Activated B cell treated with CpG ODN at 0.5 μM for 24 hours (primary cell): ENCODE measurements around the gene ICAM3. TPM values are rescaled to one million over a fixed set of nuclear protein-coding genes. Genes with fewer than 3 reads are reported as not detected.
"Not testable (repeated sequence)": the region's sequence is repeated elsewhere in the genome, so short reads cannot be mapped to it uniquely, and the experiment has no call there.

Experiments
- ATAC-seq: fragments of 200-7000 bp; cut with Tn5 transposase; one replicate; pipeline ENCODE4 v1.10.0; 2021; ENCODE audit warnings: low read depth, mild to moderate bottlenecking, moderate library complexity
- CTCF ChIA-PET: fragments of 350-600 bp; sonication (Branson Sonifier 250); formaldehyde crosslinking; loops from one replicate; lab custom pipeline; 2021; ENCODE audit warnings: antibody characterized with exemption; lab: Charles Lee
- POLR2A ChIA-PET: fragments of 350-600 bp; sonication (Branson Sonifier 250); formaldehyde crosslinking; loops from one replicate; lab custom pipeline; 2021; ENCODE audit warnings: antibody characterized with exemption; lab: Charles Lee
- DNase-seq: peaks from one replicate; pipeline ENCODE4 v3.0.0; 2022
- H3K27ac Mint-ChIP-seq: one replicate; pipeline ENCODE4 v1.8.0; 2020; ENCODE audit warnings: mixed read lengths
- H3K27me3 Mint-ChIP-seq: one replicate; pipeline ENCODE4 v1.8.0; 2021; ENCODE audit warnings: mixed read lengths
- H3K36me3 Mint-ChIP-seq: one replicate; pipeline ENCODE4 v1.8.0; 2021; ENCODE audit warnings: low read depth, mixed read lengths
- H3K4me1 Mint-ChIP-seq: one replicate; pipeline ENCODE4 v1.8.0; 2021; ENCODE audit warnings: mixed read lengths
- H3K4me3 Mint-ChIP-seq: one replicate; pipeline ENCODE4 v1.8.0; 2020; ENCODE audit warnings: mild to moderate bottlenecking, mixed read lengths
- H3K9me3 Mint-ChIP-seq: one replicate; pipeline ENCODE4 v1.8.0; 2020; ENCODE audit warnings: mixed read lengths
- CTCF ChIP-seq: fragments of 200-600 bp; IDR thresholded peaks from one replicate; pipeline ENCODE4 v1.8.0; 2022; ENCODE audit warnings: antibody characterized with exemption, mild to moderate bottlenecking
- intact Hi-C: fragments of 100-400 bp; cut with micrococcal nuclease; formaldehyde crosslinking; loops from one replicate; pipeline ENCODE4 v1.15.1; 2024
- total RNA-seq: library from RNA; stranded (reverse); gene quantifications from 2 replicates; pipeline ENCODE4 v1.2.3, GENCODE V29; 2022

The ICAM3 gene
- total RNA-seq, 1 donor from 2014 or later, result 147 TPM

GRCh38 chr19:10380313-10381102, 41.1 kb upstream of the ICAM3 start, which contains the start of gene TYK2:
TYK2 (minus strand) TSS chr19:10380572; CDS start chr19:10378406, 2,166 bp downstream.
- Mint-ChIP-seq H3K27ac (peak within 1 kb of the TSS; percentile 86), H3K36me3 (peaks cover 27% of the 10 kb centered on the region), H3K4me3 (peak within 1 kb of the TSS; percentile 97), H3K4me1 (peaks cover 23% of the 10 kb centered on the region), H3K27me3 (no peaks in the 10 kb centered on the region), H3K9me3 (no peaks in the 10 kb centered on the region)
- intact Hi-C loops, result loop anchor here (2.0 kb wide), 2 partner anchors 48 to 110 kb away; partner anchors contain the start of genes ICAM1 and RAVER1
- POLR2A ChIA-PET, result interaction anchor here (0.5 to 4.5 kb wide), 19 partner anchors 9 to 881 kb away, joined by 3 to 64 read pairs (median 5); partner anchors contain the start of genes CDC37, ICAM1, ICAM5 and MRPL4
- DNase-seq, result peak; percentile 95
- no peak for TF ChIP-seq CTCF
- CTCF ChIA-PET, result interaction anchor here (0.5 to 3.4 kb wide), 10 partner anchors 8 to 449 kb away, joined by 3 to 21 read pairs (median 4); partner anchors contain the start of genes CDC37, ICAM1 and ICAM4
- ATAC-seq, result peak; percentile 93

- H3K36me3 Mint-ChIP-seq, result peaks cover 30% of the 10 kb centered on the region
Measured at GRCh38 chr19:10379880-10380312, 40.5 kb upstream of the ICAM3 start.

GRCh38 chr19:10378124-10378523, 38.7 kb upstream of the ICAM3 start:
- Mint-ChIP-seq H3K36me3 (peaks cover 36% of the 10 kb centered on the region), H3K27me3 (no peaks in the 10 kb centered on the region), H3K27ac (no peak overlapping the region), H3K9me3 (no peaks in the 10 kb centered on the region), H3K4me1 (peaks cover 35% of the 10 kb centered on the region), H3K4me3 (no peak overlapping the region)
- POLR2A ChIA-PET, result interaction anchor here (3.0 to 4.5 kb wide), 2 partner anchors 45 to 108 kb away, joined by 20 to 64 read pairs; partner anchors contain the start of genes ICAM1 and RAVER1
- no peak for DNase-seq
- CTCF ChIA-PET, result interaction anchor here (0.6 to 3.4 kb wide), 3 partner anchors 11 to 119 kb away, joined by 3 to 21 read pairs (median 15); partner anchors contain the start of gene ICAM1
- no peak for TF ChIP-seq CTCF
- intact Hi-C loops, result no loop called here
- ATAC-seq, result no peak

More at GRCh38 chr19:10379880-10380312, 40.5 kb upstream of the ICAM3 start:
- TF ChIP-seq CTCF, result no peak
- Mint-ChIP-seq H3K4me1 (peaks cover 25% of the 10 kb centered on the region), H3K9me3 (no peaks in the 10 kb centered on the region), H3K27ac (peak overlapping the region; percentile 86), H3K4me3 (peak overlapping the region; percentile 97), H3K27me3 (no peaks in the 10 kb centered on the region)
- POLR2A ChIA-PET, result interaction anchor here (0.6 to 4.5 kb wide), 12 partner anchors 9 to 322 kb away, joined by 3 to 64 read pairs (median 6); partner anchors contain the start of genes CDC37, ICAM1, ICAM5 and MRPL4
- intact Hi-C loops, result loop anchor here (2.0 kb wide), 2 partner anchors 47 to 109 kb away; partner anchors contain the start of genes ICAM1 and RAVER1
- no peak for DNase-seq
- ATAC-seq, result peak; percentile 2
- CTCF ChIA-PET, result interaction anchor here (0.8 to 3.4 kb wide), 6 partner anchors 9 to 122 kb away, joined by 3 to 21 read pairs (median 4); partner anchors contain the start of genes CDC37, ICAM1 and ICAM4

GRCh38 chr19:10377140-10377640, 37.8 kb upstream of the ICAM3 start:
- CTCF ChIA-PET, H3K27ac Mint-ChIP-seq, H3K27me3 Mint-ChIP-seq, ATAC-seq, H3K9me3 Mint-ChIP-seq, DNase-seq, H3K4me3 Mint-ChIP-seq, intact Hi-C loops: not testable (repeated sequence)
- Mint-ChIP-seq H3K4me1 (peaks cover 35% of the 10 kb centered on the region), H3K36me3 (peaks cover 40% of the 10 kb centered on the region)
- POLR2A ChIA-PET, result interaction anchor here (4.5 kb wide), 1 partner anchor 107 kb away, joined by 64 read pairs; the partner anchor contains the start of gene ICAM1

- Mint-ChIP-seq H3K36me3 (peaks cover 39% of the 10 kb centered on the region), H3K27ac (no peak overlapping the region), H3K4me1 (peaks cover 24% of the 10 kb centered on the region), H3K27me3 (no peaks in the 10 kb centered on the region), H3K9me3 (no peaks in the 10 kb centered on the region), H3K4me3 (no peak overlapping the region)
- TF ChIP-seq CTCF, result no peak
- intact Hi-C loops, result loop anchor here (5.0 kb wide), 1 partner anchor 38 kb away; the partner anchor contains the start of gene ICAM3
- POLR2A ChIA-PET, result interaction anchor here (0.7 kb wide), 1 partner anchor 88 kb away, joined by 7 read pairs; the partner anchor contains the start of gene ICAM4
- DNase-seq, result no peak
- CTCF ChIA-PET, result interaction anchor here (1.0 to 2.9 kb wide), 2 partner anchors 9 to 14 kb away, joined by 3 to 7 read pairs; no protein-coding TSS in a partner anchor
- no peak for ATAC-seq
Measured at GRCh38 chr19:10374931-10375330, 35.5 kb upstream of the ICAM3 start.
